ENCODE measurements around the gene YIPF3. TPM values are rescaled to one million over a fixed set of nuclear protein-coding genes. Genes with fewer than 3 reads are reported as not detected.
"Not testable (repeated sequence)": the region's sequence is repeated elsewhere in the genome, so short reads cannot be mapped to it uniquely, and the experiment has no call there.

Gene YIPF3
- total RNA-seq, 5 donors from 2014 or later (not counting 1 experiment from before 2014, with no cell fraction given) = 43.7 to 85.0 (median 80.0) TPM

- H3K9me3 ChIP-seq = no peaks in the 10 kb centered on the region
- WGBS (ENCODE audit: insufficient coverage) = 83% methylated on average over 1 of the region's 4 CpGs
- H3K4me1 ChIP-seq (ENCODE audit: control insufficient read depth in 1 of 2, extremely low read depth in 1 of 2, insufficient read depth in 2 of 2, low read length in 2 of 2) = no peaks in the 10 kb centered on the region
- Mint-ChIP-seq H3K9me3 (no peaks in the 10 kb centered on the region), H3K4me1 (no peaks in the 10 kb centered on the region), H3K27me3 (peaks cover 22 to 50% of the 10 kb centered on the region in 2 donors), H3K27ac (no peak overlapping the region), H3K4me3 (no peak overlapping the region), H3K36me3 (no peaks in the 10 kb centered on the region)
- ChIA-PET CTCF (no interaction called here), POLR2A (no interaction called here)
- peaks cover 0 to 59% of the 10 kb centered on the region in 2 experiments for H3K27me3 ChIP-seq (replicated peaks in 1 of 2; ENCODE audit: control insufficient read depth in 2 of 2, extremely low read depth in 1 of 2, insufficient read depth in 2 of 2, low read length in 1 of 2)
- H3K27ac ChIP-seq (ENCODE audit: low read length) = no peak overlapping the region
- H3K36me3 ChIP-seq (ENCODE audit: control insufficient read depth in 2 of 2, extremely low read depth in 1 of 2, insufficient read depth in 1 of 2, low read length in 1 of 2) = no peaks in the 10 kb centered on the region
- ATAC-seq (replicated peaks in 1 of 4) (no peak), DNase-seq (no peak)
- no peak overlapping the region for H3K4me3 ChIP-seq (ENCODE audit: control insufficient read depth in 1 of 2, extremely low read depth in 1 of 2, low read length in 1 of 2)
Measured at GRCh38 chr6:43467752-43468151, 49.0 kb downstream of the YIPF3 start.

DNA sequence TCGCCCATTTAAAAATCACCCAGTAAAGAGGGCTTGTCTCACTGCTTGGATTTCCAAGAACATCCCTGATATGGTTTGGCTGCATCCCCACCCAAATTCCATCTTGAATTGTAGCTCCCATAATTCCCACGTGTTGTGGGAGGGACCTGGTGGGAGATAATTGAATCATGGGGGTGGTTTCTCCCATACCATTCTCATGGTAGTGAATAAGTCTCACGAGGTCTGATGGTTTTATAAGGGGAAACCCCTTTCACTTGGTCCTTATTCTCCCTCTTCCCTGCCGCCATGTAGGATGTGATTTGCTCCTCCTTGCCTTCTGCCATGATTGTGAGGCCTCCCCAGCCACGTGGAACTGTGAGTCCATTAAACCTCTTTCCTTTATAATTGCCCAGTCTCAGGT is 49.5 kb downstream of the YIPF3 start:
- peaks cover 0 to 59% of the 10 kb centered on the region in 2 experiments for H3K27me3 ChIP-seq (replicated peaks in 1 of 2; ENCODE audit: control insufficient read depth in 2 of 2, extremely low read depth in 1 of 2, insufficient read depth in 2 of 2, low read length in 1 of 2)
- H3K27ac ChIP-seq (ENCODE audit: low read length); H3K4me3 Mint-ChIP-seq; DNase-seq; CTCF ChIA-PET; ATAC-seq (replicated peaks in 1 of 4); H3K4me1 ChIP-seq (ENCODE audit: control insufficient read depth in 1 of 2, extremely low read depth in 1 of 2, insufficient read depth in 2 of 2, low read length in 2 of 2); H3K4me3 ChIP-seq (ENCODE audit: control insufficient read depth in 1 of 2, extremely low read depth in 1 of 2, low read length in 1 of 2); H3K9me3 Mint-ChIP-seq; H3K36me3 ChIP-seq (ENCODE audit: control insufficient read depth in 2 of 2, extremely low read depth in 1 of 2, insufficient read depth in 1 of 2, low read length in 1 of 2); H3K9me3 ChIP-seq; H3K36me3 Mint-ChIP-seq; H3K27ac Mint-ChIP-seq; POLR2A ChIA-PET; H3K4me1 Mint-ChIP-seq: not testable (repeated sequence)
- peaks cover 27 to 55% of the 10 kb centered on the region in 2 donors for H3K27me3 Mint-ChIP-seq
- 13% methylated on average over 1 of the region's 5 CpGs for WGBS (ENCODE audit: insufficient coverage)

DNA sequence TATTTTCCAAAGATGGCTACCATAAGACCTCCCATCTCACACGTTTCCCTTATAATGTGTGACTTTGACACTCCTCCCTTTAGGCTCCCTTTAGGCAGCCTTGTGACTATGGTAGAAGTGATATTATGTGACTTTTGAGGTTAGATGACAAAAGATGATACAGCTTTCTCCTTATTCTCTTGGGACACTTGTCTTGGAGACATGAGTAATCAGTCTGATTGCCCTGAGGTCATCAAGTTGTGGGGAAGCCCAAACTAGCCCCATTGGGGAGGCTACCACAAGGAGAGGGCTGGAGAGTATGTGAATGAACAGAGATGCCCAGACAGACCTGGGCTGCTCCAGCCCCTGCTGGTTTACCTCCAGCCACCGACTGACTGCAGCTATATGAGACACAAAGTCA is 50.8 kb downstream of the YIPF3 start:
- Mint-ChIP-seq H3K27me3 (peaks cover 30 to 54% of the 10 kb centered on the region in 2 donors), H3K36me3 (no peaks in the 10 kb centered on the region), H3K27ac (no peak overlapping the region), H3K4me1 (no peaks in the 10 kb centered on the region), H3K4me3 (no peak overlapping the region), H3K9me3 (no peaks in the 10 kb centered on the region)
- no peak overlapping the region for H3K4me3 ChIP-seq (ENCODE audit: control insufficient read depth in 1 of 2, extremely low read depth in 1 of 2, low read length in 1 of 2)
- ChIA-PET POLR2A (no interaction called here), CTCF (no interaction called here)
- H3K27ac ChIP-seq (ENCODE audit: low read length) = no peak overlapping the region
- no peaks in the 10 kb centered on the region for H3K9me3 ChIP-seq
- WGBS (ENCODE audit: insufficient coverage) = no CpG with 5 or more reads among the region's 2 CpGs
- no peak for DNase-seq
- peaks cover 0 to 63% of the 10 kb centered on the region in 2 experiments for H3K27me3 ChIP-seq (replicated peaks in 1 of 2; ENCODE audit: control insufficient read depth in 2 of 2, extremely low read depth in 1 of 2, insufficient read depth in 2 of 2, low read length in 1 of 2)
- no peaks in the 10 kb centered on the region for H3K36me3 ChIP-seq (ENCODE audit: control insufficient read depth in 2 of 2, extremely low read depth in 1 of 2, insufficient read depth in 1 of 2, low read length in 1 of 2)
- no peaks in the 10 kb centered on the region for H3K4me1 ChIP-seq (ENCODE audit: control insufficient read depth in 1 of 2, extremely low read depth in 1 of 2, insufficient read depth in 2 of 2, low read length in 2 of 2)
- no peak for ATAC-seq (replicated peaks in 1 of 4)

GRCh38 chr6:43464337-43464736 is 52.4 kb downstream of the YIPF3 start:
- Histone ChIP-seq H3K4me1 (ENCODE audit: control insufficient read depth in 1 of 2, extremely low read depth in 1 of 2, insufficient read depth in 2 of 2, low read length in 2 of 2) (no peaks in the 10 kb centered on the region), H3K4me3 (ENCODE audit: control insufficient read depth in 1 of 2, extremely low read depth in 1 of 2, low read length in 1 of 2) (no peak overlapping the region), H3K27ac (ENCODE audit: low read length) (no peak overlapping the region), H3K36me3 (ENCODE audit: control insufficient read depth in 2 of 2, extremely low read depth in 1 of 2, insufficient read depth in 1 of 2, low read length in 1 of 2) (no peaks in the 10 kb centered on the region), H3K27me3 (replicated peaks in 1 of 2; ENCODE audit: control insufficient read depth in 2 of 2, extremely low read depth in 1 of 2, insufficient read depth in 2 of 2, low read length in 1 of 2) (peaks cover 0 to 51% of the 10 kb centered on the region in 2 experiments), H3K9me3 (no peaks in the 10 kb centered on the region)
- Mint-ChIP-seq H3K4me1 (no peaks in the 10 kb centered on the region), H3K27ac (no peak overlapping the region), H3K4me3 (no peak overlapping the region), H3K9me3 (no peaks in the 10 kb centered on the region), H3K36me3 (no peaks in the 10 kb centered on the region), H3K27me3 (peaks cover 30 to 46% of the 10 kb centered on the region in 2 donors)
- DNase-seq = no peak
- 88% methylated on average over 5 of the region's 8 CpGs for WGBS (ENCODE audit: insufficient coverage)
- ChIA-PET POLR2A (no interaction called here), CTCF (interaction anchor here in 1 of 2 donors (0.7 kb wide), 1 partner anchor 128 kb away, joined by 5 read pairs; no protein-coding TSS in a partner anchor)
- ATAC-seq (replicated peaks in 1 of 4) = no peak

GRCh38 chr6:43461936-43462335 is 54.8 kb downstream of the YIPF3 start:
- ChIA-PET CTCF (no interaction called here), POLR2A (interaction anchor here in 1 of 2 donors (0.5 kb wide), 1 partner anchor 855 kb away, joined by 4 read pairs; no protein-coding TSS in a partner anchor)
- ATAC-seq (replicated peaks in 1 of 4) (no peak), DNase-seq (no peak)
- peaks cover 0 to 40% of the 10 kb centered on the region in 2 experiments for H3K27me3 ChIP-seq (replicated peaks in 1 of 2; ENCODE audit: control insufficient read depth in 2 of 2, extremely low read depth in 1 of 2, insufficient read depth in 2 of 2, low read length in 1 of 2)
- H3K9me3 ChIP-seq = no peaks in the 10 kb centered on the region
- no peak overlapping the region for H3K27ac ChIP-seq (ENCODE audit: low read length)
- Mint-ChIP-seq H3K4me3 (no peak overlapping the region), H3K27ac (no peak overlapping the region), H3K36me3 (no peaks in the 10 kb centered on the region), H3K27me3 (peaks cover 17 to 31% of the 10 kb centered on the region in 2 donors), H3K9me3 (no peaks in the 10 kb centered on the region), H3K4me1 (peaks cover 0 to under 1% (median under 1%) of the 10 kb centered on the region in 3 donors)
- H3K4me3 ChIP-seq (ENCODE audit: control insufficient read depth in 1 of 2, extremely low read depth in 1 of 2, low read length in 1 of 2) = no peak overlapping the region
- WGBS (ENCODE audit: insufficient coverage) = 72% methylated on average over 5 of the region's 5 CpGs
- H3K4me1 ChIP-seq (ENCODE audit: control insufficient read depth in 1 of 2, extremely low read depth in 1 of 2, insufficient read depth in 2 of 2, low read length in 2 of 2) = no peaks in the 10 kb centered on the region
- no peaks in the 10 kb centered on the region for H3K36me3 ChIP-seq (ENCODE audit: control insufficient read depth in 2 of 2, extremely low read depth in 1 of 2, insufficient read depth in 1 of 2, low read length in 1 of 2)

Other genes with a start within 250 kb of the YIPF3 start
- not detected for gene SLC22A7, start 218.7 kb downstream of the YIPF3 start, total RNA-seq
- 1 to 10 TPM; 1.3 to 4.2 (median 2.8) TPM for gene CRIP3, start 208.1 kb downstream of the YIPF3 start, total RNA-seq
- 10 to 100 TPM; 24.3 to 33.5 (median 26.2) TPM for gene ZNF318, start 147.3 kb downstream of the YIPF3 start, total RNA-seq
- 10 to 100 TPM; 57.8 to 85.4 (median 75.5) TPM for gene ABCC10, start 89.4 kb downstream of the YIPF3 start, total RNA-seq
- 1 to 10 TPM in 4 of 5 donors, under 1 TPM in 1; 0.47 to 2.1 (median 1.4) TPM for gene DLK2, start 61.4 kb downstream of the YIPF3 start, total RNA-seq
- 10 to 100 TPM; 30.8 to 51.9 (median 50.6) TPM for gene TJAP1, start 39.4 kb downstream of the YIPF3 start, total RNA-seq
- under 1 TPM in 3 of 5 donors, not detected in 2; 0.53 to 0.95 (median 0.76) TPM for gene LRRC73, start 6.6 kb downstream of the YIPF3 start, total RNA-seq
- 10 to 100 TPM; 42.3 to 49.8 (median 46.1) TPM for gene POLR1C, start 163 bp upstream of the YIPF3 start, total RNA-seq
- 10 to 100 TPM; 48.2 to 51.4 (median 50.3) TPM for gene XPO5, start 59.1 kb upstream of the YIPF3 start, total RNA-seq
- gene POLH, start 59.3 kb upstream of the YIPF3 start, total RNA-seq = 10 to 100 TPM; 14.4 to 38.5 (median 25.6) TPM
- gene GTPBP2, start 112.3 kb upstream of the YIPF3 start, total RNA-seq = 10 to 100 TPM; 58.4 to 87.0 (median 75.2) TPM
- 10 to 100 TPM; 16.6 to 32.1 (median 28.9) TPM for gene MAD2L1BP, start 118.9 kb upstream of the YIPF3 start, total RNA-seq
- not detected for gene RSPH9, start 128.1 kb upstream of the YIPF3 start, total RNA-seq
- gene MRPS18A, start 170.9 kb upstream of the YIPF3 start, total RNA-seq = 10 to 100 TPM; 22.9 to 34.9 (median 30.6) TPM